GM20431 (cell line): ENCODE data around the gene CD302.
"Not testable (repeated sequence)": the region's sequence is repeated elsewhere in the genome, so short reads cannot be mapped to it uniquely, and the experiment has no call there.

Experiments used
- in situ Hi-C: fragments of 300-500 bp; cut with MseI, MboI; formaldehyde crosslinking; loops from one replicate; pipeline ENCODE4 v1.15.0; 2020; ENCODE audit warnings: low sequenced_read_pairs; ENCODE audit not compliant: unreplicated experiment

Gene CD302, protein sequence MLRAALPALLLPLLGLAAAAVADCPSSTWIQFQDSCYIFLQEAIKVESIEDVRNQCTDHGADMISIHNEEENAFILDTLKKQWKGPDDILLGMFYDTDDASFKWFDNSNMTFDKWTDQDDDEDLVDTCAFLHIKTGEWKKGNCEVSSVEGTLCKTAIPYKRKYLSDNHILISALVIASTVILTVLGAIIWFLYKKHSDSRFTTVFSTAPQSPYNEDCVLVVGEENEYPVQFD

DNA sequence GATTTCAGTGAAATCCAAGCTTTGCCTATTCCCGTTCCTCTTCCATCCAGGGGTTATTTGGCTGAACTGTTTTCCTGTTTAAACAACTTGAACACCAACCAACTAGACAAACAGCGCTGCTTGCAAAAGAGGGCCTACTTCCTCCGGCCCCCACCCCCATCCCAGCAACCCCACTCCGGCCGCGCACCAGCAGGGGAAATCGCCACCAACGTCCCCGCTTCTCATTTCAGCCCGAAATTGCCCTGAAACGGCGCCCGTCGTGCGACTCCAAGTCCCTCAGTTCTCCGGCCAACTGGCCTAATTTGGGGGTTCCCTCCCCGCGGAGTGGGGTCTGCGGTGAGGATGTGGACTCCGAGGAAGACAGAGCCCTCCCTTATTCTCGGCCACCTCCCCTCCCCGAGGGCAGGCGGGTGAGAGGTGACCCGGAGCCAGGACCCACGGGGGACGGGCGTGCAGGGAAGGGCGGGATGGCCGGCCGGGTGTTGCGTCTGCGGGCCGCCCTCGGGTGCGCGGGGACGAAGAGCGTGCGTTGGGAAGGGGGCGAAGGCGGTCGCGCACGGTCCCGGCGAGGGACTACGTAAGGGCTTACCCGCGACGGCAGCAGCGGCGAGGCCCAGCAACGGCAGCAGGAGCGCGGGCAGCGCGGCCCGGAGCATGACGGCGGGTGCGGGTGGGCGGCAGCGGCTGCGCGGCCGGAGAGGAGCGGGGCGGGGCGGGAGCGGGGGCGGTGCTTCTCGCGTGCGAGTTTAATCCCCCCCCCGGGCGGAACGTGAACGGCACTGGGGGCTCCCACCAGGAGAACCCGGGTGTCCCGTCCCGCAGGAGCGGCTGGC lies at the start of gene CD302:
Gene CD302 (minus strand): TSS at position 666 of the 833 bp plus-strand sequence. CDS start 10 bp downstream, at position 656.
- in situ Hi-C loops, result no loop called here

DNA sequence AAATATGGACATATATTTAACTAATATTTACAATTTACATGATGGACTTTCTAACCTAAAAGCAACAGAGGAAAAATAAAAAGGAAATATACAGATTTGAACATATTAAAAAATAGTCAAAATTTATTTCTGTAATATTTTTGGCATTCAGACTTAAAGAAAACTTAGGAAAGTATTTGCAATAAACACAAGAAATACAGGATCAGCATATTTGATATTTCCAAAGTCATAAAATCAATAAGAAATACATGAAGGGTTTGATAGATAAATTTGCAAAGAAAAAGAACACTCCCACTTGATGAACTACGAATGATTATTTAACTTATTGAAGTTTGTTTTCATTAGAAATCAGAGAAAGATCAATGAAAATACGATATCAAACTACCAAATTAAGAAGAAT lies 48.6 kb upstream of the CD302 start:
- in situ Hi-C loops, result no loop called here

DNA sequence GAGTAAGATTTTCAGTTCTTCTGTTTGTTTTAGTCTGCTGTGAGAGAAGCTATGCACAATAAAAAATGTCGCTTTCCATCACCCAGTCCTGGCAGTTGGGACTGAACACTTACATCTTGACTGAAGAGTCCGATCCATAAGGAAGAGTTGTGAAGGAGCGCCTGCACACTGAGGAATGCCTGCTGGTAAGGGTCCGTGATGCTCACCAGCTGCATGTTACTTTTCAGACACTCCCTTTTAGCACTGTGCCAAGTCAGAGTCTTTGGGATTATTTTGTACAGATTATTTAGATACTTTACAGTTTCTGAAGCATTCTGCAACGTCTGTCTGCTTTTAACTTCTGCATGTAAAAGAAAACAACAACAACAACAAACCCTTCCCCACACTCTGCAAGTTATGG lies 42.6 kb upstream of the CD302 start:
- in situ Hi-C loops, result no loop called here

DNA sequence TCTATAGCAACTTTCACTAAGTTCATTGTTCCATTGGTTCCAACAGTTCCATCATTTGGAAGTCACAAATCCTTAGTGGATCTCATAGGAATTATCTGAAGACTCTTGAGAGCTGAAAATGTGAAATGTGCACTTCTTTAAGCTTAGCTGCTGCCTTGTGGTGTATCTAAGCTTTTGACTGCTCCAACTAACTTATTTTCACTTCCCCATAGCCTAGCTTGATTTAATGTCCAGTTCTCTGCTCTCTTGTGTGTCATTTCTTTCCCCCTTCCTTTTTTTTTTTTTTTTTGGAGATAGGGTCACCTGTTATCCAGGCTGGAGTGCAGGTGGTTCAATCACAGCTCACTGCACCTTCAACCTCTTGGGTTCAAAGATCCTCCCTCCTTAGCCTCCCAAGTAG lies 34.9 kb upstream of the CD302 start:
- in situ Hi-C loops, result no loop called here

DNA sequence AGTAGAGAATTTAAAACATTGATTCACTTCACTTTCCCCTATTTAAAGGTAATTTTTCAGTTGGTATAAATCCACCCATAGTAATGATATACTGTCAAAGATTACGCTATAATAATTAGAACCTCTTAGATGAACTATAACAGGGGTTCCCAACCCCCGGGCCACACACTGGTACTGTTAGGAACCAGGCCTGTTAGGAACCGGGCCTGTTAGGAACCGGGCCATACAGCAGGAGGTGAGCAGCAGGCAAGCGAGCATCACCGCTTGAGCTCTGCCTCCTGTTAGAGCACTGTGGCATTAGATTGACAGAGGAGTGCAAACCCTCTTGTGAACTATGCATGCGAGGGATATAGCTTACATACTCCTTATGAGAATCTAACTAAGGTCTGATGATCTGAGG lies 34.0 kb upstream of the CD302 start:
- in situ Hi-C loops, result no loop called here

DNA sequence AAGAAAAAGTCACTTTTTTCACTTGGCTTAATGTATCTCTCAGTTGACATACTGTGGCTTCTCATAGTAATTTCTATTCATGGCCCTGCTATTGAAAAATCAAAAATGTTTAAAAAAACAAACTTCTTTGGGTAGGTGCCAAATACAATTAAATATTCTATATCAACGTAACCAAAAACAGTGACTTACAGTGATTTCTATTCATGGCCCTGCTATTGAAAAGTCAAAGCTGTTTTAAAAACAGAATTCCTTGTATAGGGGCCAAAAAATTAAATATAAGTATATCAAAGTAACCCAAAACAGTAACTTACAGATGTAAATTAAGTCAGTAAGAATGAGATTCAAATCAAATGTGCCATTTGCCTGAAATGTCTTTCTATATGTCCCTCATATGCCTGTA lies 31.4 kb upstream of the CD302 start:
- in situ Hi-C loops, result no loop called here

DNA sequence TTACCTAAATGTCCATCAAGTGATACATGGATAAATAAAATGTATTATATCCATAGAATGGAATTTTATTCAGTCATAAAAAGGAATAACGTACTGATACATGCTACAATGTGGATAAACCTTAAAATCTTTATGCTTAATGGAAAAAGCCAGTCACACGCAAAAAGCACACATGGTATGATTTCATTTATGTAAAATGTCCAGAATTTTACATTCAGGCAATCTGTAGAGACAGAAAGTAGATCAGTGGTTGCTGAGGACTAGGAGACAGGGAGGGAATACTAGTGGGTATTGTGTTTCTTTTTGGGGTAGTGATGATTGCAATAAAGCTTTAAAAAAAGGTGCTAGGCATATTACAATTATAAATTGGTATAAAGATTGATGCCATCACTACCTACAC lies 30.7 kb upstream of the CD302 start:
- in situ Hi-C loops, result no loop called here

DNA sequence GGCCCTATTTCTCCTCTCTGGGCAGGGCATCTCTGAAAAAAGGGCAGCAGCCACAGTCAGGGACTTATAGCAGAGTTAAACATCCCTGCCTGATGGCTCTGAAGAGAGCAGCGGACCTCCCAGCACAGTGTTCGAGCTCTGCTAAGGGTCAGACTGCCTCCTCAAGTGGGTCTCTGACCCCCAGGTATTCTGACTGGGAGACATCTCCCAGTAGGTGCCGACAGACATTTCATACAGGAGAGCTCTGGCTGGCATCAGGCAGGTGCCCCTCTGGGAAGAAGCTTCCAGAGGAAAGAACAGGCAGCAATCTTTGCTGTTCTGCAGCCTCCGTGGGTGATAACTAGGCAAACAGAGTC lies 24.4 kb upstream of the CD302 start:
- in situ Hi-C loops, result not testable (repeated sequence)

DNA sequence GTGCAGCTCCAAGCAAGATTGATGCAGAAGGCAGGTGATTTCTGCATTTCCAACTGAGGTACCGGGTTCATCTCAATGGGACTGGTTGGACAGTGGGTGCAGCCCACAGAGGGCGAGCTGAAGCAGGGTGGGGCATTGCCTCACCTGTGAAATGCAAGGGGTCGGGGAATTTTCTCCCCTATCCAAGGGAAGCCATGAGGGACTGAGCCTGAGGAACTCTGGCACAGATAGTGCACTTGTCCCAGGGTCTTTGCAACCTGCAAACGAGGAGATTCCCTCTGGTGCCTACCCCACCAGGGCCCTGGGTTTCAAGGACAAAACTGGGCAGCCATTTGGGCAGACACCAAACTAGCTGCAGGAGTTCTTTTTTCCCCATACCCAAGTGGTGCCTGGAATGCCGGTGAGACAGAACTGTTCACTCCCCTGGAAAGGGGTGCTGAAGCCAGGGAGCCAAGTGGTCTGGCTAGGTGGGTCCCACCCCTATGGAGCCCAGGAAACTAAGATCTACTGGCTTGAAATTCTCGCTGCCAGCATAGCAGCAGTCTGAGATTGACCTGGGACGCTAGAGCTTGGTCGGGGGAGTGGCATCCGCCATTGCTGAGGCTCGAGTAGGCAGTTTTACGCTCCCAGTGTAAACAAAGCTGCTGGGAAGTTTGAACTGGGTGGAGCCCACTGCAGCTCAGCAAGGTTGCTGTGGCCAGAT lies 23.9 kb upstream of the CD302 start:
- in situ Hi-C loops, result not testable (repeated sequence)

DNA sequence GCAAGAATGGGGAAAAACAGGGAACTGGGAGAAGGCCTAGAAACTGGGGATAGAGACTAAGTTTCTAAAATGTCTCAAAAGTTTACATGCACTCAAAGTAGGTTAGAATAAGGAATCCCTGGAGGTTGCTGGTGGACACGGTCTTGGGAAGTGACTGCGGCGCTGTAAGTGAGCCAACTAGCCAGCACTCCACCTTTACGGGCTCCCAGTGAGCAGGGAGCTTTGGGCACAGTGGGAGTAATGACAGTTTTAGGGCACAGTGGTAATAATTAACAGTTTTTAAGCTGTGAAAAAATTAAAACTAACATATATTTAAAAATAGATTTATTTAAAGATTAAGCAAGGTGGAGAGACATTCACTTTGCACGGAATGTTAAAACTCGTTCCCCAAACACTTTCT lies 20.9 kb upstream of the CD302 start:
- in situ Hi-C loops, result no loop called here

DNA sequence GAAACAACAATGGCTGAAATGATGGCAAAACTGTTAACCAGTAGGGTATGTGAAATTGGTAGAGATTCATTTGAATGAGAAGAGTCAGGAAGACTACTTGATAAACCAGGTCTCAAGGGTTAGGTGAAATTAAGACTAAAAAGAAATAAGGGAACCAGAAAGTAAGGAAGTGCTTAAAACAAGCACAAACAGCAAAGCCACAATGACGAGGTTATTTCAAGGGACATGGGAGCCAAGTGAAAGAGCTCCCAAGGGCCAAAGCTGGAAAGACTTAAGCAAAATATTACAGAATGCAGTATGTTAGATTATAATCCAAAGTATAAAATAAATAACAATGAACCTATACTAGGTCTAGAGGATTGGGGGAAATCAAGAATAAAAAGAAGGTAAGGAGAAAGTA lies 19.3 kb upstream of the CD302 start:
- in situ Hi-C loops, result no loop called here

DNA sequence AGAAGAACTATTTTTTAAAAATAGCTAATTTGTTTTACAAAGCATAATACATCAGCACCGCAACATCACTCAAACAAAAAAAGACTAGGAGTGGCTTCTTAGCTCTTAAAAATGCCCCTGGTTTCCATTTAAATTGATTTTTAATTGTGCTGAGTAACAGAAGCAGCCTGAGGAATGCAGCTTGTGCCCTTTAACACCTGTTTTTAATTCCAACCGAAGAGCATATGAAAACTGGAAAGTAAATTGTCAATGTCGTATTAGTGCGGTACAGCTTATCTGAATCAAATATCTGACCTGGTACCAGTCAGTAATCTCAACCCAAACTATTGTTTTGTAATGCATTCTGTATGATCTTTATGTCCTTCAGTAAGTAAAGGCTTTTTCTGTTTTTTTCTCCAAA lies 13.2 kb upstream of the CD302 start:
- in situ Hi-C loops, result no loop called here

DNA sequence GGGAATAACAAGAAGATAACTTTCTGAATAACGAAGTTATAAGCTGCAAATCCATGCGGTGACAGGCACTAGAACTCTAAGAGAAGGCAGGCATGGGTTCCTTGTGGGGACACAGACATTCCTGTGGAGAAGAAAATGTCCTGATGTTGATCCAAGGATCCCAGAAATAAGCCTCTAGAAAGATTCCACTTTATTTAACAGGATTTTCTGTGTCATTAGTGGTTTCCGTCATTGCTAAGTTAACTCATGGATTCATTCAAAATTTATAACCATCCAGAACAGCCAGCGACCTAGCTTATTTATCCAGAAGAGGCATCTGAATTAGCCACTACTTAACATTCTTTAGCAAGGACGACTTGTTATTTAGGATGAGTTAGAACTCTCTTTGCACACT lies 10.0 kb upstream of the CD302 start:
- in situ Hi-C loops, result no loop called here

DNA sequence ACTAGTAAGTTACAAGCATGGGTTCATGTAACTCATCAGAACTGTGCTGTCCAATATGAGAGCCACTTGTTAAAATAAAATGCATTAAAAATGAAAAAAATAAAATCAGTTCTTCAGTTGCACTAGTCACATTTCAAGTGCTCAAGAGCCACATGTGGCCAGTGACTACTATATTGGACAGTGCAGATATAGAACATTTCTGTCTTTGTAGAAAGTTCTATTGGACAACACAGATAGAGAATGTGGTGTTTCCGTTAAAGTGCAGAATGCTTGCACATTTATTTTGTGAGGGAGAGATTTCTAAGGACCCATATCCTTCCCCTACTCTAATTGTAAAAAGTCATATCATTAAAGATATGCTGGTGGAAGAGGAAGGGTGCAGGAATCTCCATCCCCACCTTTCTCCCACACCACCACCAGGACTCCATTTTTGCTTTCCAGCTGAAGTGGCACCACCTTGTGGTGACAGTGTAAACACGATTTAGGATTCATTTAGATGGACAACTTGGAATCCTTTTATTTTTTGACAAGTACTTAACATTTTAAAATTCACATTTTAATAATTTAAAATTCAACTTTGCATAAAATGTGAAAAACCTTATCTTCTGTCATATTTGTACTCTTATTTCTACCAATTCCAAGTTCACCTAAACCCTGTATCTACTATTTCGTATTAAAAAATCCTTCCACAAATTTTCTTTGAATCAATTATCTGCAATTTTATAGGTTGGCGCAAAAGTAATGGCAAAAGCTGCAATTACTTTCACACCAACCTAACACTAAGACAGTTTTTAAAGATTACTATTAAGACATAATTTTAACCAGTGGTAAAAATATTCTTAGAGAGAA lies 9.4 kb upstream of the CD302 start:
- in situ Hi-C loops, result no loop called here

DNA sequence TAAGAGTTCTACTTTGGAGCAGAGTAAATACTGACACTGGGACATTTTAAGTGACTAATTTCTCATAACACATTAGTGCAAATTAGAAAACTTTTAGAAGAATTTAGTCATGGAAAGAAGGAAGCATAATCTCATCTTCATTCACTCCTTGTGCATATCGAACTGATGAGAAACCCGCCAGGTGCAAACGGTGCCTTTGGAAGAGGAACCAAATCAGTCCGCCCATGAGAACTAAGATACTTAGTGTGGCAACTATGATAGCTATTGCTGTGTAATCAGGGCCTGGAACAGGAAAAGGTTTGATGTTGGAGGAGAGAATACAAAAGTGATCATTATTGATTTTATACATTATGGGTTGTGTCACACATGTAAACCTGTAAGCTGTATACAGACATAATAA lies 6.9 kb upstream of the CD302 start:
- in situ Hi-C loops, result no loop called here

DNA sequence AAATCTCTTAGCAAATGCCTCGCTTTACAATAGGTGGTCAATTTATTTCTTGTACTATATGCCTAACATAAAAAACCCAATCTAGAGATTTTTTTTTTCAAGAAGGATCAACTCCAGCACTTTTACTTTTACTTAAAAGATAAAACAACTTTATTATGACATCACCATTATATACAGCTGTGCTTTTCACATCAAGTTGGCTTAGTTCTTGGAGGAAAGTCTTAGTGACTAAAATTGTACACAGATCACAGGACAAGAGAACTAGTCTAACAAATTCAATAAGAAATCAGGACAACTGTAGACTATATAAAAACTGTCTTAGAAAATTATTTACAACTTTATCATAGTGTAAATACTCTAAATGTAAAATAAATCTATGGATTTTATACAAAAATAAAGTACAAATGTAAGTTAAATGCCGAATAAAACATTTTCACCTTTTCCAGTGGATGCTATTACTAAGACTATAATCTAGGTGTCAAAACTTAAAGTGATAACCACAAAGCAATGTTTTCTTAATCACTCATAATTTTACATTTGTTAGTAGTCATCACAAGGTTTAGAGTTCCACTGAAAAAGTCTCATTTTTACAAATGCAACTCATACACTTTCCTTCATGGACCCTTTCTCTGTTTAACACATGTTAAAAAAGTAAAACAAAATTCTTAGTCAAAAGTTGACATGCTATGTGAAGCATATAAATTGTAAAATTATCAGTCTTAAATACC lies 5.4 kb upstream of the CD302 start:
- in situ Hi-C loops, result no loop called here

DNA sequence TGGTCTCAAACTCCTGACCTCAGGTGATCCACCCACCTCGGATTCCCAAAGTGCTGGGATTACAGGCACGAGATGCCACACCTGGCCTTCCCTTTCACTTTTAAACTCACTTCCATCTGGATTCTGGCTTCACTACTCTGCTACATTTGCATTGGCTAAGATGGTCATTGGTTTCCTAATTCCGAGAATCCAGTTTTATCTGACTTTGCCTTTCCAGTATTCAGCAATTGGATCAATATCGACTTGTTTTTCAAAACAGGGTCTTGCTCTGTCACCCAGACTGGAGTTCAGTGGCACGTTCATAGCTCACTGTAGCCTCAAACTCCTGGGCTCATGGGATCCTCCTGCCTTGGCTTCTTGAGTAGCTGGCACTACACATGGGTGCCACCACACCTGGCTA lies 4.7 kb upstream of the CD302 start:
- in situ Hi-C loops, result no loop called here

DNA sequence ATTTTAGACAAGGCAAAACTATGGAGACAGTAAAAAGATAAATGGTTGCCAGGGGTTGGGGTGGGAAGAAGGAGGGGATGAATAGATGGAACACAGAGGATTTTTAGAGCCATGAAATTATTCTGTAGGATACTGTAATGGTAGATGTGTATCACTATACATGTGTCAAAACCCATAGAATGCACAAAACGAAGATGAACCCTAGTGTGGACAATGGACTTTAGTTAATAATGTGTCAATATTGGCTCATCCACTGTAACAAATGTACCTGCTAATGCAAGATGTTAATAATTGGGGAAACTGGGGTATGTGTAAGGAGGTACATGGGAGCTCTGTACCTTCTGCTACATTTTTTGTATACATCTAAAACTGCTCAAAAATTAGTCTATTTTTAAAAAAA lies 1.8 kb upstream of the CD302 start:
- in situ Hi-C loops, result no loop called here

DNA sequence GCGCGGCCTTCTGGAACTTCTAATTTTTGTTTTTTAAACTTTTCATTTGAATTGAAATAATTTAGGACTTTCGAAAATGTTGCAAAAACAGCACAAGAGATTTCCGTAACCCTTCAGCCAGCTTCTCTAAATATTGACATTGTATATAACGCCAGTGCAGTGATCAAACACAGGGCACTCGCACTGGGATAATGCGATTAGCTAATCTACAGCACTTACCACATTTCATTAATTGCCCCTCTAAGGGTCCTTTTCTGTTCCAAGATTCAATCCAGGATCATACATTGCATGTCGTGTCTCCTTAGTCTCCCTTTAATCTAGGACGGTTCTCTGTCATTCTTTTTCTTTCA lies 343 bp upstream of the CD302 start:
- in situ Hi-C loops, result no loop called here

DNA sequence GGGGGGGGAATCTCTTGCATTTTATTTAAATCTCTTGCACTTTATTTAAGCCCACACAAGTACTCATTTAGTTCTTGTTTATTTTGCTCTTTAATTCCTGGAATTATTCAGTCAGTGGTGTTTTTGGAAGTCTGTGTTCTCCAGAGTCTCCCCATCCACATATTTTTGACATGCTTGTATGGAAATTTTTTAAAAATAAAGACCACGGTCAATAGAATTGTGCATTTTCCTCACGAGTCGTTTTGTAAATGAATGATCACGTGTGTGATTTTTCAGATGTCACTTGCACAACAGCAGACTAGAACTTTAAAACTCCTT lies 824 bp downstream of the CD302 start:
- in situ Hi-C loops, result no loop called here
